Tibial artery (tissue), 4 donors: Measurements from ENCODE around the gene TTC28.

ENCODE experiments used
- DNase-seq, 2 donors: peaks; one replicate each; pipeline ENCODE4 v3.0.0-alpha.2; 2019
- H3K27ac ChIP-seq, 2 donors: fragments of 200-600 bp; sonication (generic) in 1 of 2; 1 replicate in 1 of 2; 2 replicates in 1 of 2; pipeline ENCODE4 v1.5.1; 2018 to 2019; ENCODE audit warnings: mild to moderate bottlenecking in 1 of 2
- H3K27me3 ChIP-seq, 2 donors: fragments of 200-600 bp; sonication (generic) in 1 of 2; one replicate each; pipeline versions ENCODE4 v1.5.1 to v1.6.0; 2016 to 2019
- H3K36me3 ChIP-seq, 3 donors: fragments of 200-600 bp; sonication (generic) in 2 of 3; one replicate each; pipeline ENCODE4 v1.5.1; 2016 to 2019; ENCODE audit warnings: mild to moderate bottlenecking in 2 of 3
- H3K4me1 ChIP-seq, 4 donors: fragments of 200-600 bp; sonication (generic) in 2 of 4; 1 replicate in 3 of 4; 2 replicates in 1 of 4; pipeline ENCODE4 v1.5.1; 2016 to 2019
- H3K4me3 ChIP-seq, 2 donors: fragments of 200-600 bp; sonication (generic) in 1 of 2; 1 replicate in 1 of 2; 2 replicates in 1 of 2; pipeline ENCODE4 v1.5.1; 2018 to 2019; ENCODE audit warnings: mild to moderate bottlenecking in 2 of 2
- H3K9me3 ChIP-seq, 3 donors: fragments of 200-600 bp; sonication (generic) in 1 of 3; one replicate each; pipeline ENCODE4 v1.5.1; 2016 to 2019
- intact Hi-C: fragments of 100-400 bp; cut with DNase I; formaldehyde crosslinking; loops from one replicate; pipeline ENCODE4 v1.15.0; 2023; ENCODE audit warnings: low total_unique reads
- TF ChIP-seq, protein P1 (sequence below), 2 experiments: fragments of 200-600 bp in 1 of 2; fragments of 450-650 bp in 1 of 2; IDR thresholded peaks; one replicate each; pipeline ENCODE4 v1.5.1; 2017 to 2019; ENCODE audit warnings: antibody characterized with exemption in 2 of 2, mild to moderate bottlenecking in 1 of 2, moderate library complexity in 1 of 2

TTC28 gene

DNA sequence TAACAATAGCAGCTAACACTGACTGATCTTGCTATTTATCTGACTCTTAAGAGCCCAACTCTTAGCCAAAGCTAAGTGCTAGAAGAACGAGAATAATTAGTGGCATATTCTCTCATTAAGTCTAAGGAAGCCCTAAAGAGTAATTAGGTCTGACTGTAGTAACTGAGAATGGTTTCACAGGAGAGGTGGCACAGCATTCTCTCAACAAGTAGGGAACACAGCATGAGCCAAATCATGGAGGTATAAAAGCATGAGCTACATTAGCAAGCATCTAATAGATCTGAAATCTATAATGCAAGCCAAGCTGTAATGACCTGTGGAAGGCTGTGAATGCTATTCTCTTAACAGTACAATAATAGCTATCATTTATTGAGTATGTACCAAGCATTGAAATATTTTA, 230.6 kb downstream of the TTC28 start:
- intact Hi-C loops = loop anchor here (10.0 kb wide), 1 partner anchor 394 kb away; no protein-coding TSS in a partner anchor
- DNase-seq = no peak

DNA sequence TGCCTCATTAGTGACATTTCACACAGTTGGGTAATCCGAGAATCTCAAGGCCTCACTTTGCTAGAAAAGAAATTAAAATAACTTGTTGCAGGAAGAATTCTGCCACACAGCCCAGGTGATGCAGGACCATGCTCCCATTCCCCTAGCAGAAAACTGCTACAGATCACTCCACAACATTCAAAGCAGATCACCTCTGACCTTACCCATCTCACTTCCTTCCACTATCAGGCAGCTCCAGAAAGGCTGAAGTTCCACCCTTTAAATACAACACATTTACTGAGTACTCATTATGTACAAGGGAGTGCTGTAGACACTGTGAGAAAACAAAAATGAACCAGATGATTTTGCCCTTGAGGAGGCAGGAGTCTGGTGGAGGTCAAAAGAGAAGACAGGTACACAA, 231.0 kb downstream of the TTC28 start:
- H3K9me3 ChIP-seq = no peaks in the 10 kb centered on the region
- intact Hi-C loops = loop anchor here (10.0 kb wide), 1 partner anchor 394 kb away; no protein-coding TSS in a partner anchor
- no peaks in the 10 kb centered on the region for H3K27me3 ChIP-seq
- no peak overlapping the region for H3K4me3 ChIP-seq
- H3K4me1 ChIP-seq = peaks cover 0 to 17% (median 2%) of the 10 kb centered on the region in 4 donors
- DNase-seq = no peak
- no peaks in the 10 kb centered on the region for H3K36me3 ChIP-seq
- TF ChIP-seq, protein P1, sequence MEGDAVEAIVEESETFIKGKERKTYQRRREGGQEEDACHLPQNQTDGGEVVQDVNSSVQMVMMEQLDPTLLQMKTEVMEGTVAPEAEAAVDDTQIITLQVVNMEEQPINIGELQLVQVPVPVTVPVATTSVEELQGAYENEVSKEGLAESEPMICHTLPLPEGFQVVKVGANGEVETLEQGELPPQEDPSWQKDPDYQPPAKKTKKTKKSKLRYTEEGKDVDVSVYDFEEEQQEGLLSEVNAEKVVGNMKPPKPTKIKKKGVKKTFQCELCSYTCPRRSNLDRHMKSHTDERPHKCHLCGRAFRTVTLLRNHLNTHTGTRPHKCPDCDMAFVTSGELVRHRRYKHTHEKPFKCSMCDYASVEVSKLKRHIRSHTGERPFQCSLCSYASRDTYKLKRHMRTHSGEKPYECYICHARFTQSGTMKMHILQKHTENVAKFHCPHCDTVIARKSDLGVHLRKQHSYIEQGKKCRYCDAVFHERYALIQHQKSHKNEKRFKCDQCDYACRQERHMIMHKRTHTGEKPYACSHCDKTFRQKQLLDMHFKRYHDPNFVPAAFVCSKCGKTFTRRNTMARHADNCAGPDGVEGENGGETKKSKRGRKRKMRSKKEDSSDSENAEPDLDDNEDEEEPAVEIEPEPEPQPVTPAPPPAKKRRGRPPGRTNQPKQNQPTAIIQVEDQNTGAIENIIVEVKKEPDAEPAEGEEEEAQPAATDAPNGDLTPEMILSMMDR (IDR thresholded peaks at IDR 0.05) = no peak
- H3K27ac ChIP-seq = no peak overlapping the region

More for the DNA sequence above, 230.6 kb downstream of the TTC28 start:
- H3K9me3 ChIP-seq = no peaks in the 10 kb centered on the region
- TF ChIP-seq, protein P1 (IDR thresholded peaks at IDR 0.05) = no peak
- H3K36me3 ChIP-seq = no peaks in the 10 kb centered on the region
- H3K4me3 ChIP-seq = no peak overlapping the region
- no peak overlapping the region for H3K27ac ChIP-seq
- H3K27me3 ChIP-seq = no peaks in the 10 kb centered on the region
- peaks cover 0 to 13% (median 2%) of the 10 kb centered on the region in 4 donors for H3K4me1 ChIP-seq

DNA sequence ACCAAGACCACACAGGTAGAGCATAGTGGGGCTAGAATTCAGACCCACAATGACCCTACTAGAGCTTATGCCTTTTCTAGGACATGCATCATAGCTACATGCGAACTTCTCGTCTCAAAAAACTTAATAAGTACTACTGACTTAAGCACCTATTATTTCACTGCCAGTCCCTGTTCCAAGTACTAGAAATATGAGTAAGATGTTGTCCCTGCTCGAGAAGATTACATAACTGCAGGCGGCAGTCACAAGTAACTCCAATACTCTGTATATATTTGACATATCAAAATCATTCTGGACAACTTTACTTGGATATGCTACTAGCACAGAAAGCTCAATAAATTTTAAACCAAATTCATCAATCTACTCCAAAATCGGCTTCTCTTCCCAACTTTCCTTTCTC, 235.0 kb downstream of the TTC28 start:
- Histone ChIP-seq H3K4me3 (no peak overlapping the region), H3K36me3 (no peaks in the 10 kb centered on the region), H3K4me1 (peaks cover 0 to 44% (median 16%) of the 10 kb centered on the region in 4 donors), H3K27ac (peak overlapping the region; percentile 4 to 25), H3K9me3 (no peaks in the 10 kb centered on the region), H3K27me3 (no peaks in the 10 kb centered on the region)
- TF ChIP-seq, protein P1 (IDR thresholded peaks at IDR 0.05) = no peak
- DNase-seq = no peak
- intact Hi-C loops = loop anchor here (10.0 kb wide), 1 partner anchor 390 kb away; no protein-coding TSS in a partner anchor

DNA sequence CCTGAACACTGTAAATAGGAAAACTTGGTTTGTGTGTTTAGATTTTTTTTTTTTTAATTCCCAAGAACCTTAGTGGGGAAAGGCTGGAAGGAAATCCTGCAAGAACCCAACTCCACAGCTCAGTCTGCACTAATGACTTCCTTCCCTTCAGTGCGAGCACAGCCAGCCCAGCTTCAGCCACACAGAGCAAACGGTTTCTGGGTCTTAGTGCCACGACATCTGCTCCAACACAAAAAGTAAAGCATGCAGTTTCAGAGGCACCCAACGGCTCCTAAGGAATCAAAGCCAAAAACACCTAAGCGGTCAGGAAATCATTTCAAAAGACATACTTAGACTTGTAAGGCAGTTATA, 236.1 kb downstream of the TTC28 start:
- intact Hi-C loops = loop anchor here (10.0 kb wide), 1 partner anchor 389 kb away; no protein-coding TSS in a partner anchor
- TF ChIP-seq, protein P1 (IDR thresholded peaks at IDR 0.05) = no peak
- no peaks in the 10 kb centered on the region for H3K9me3 ChIP-seq
- peak overlapping the region; percentile 60 to 64 for H3K4me3 ChIP-seq
- peak; percentile 81 to 82 for DNase-seq
- peaks cover 0 to 56% (median 20%) of the 10 kb centered on the region in 4 donors for H3K4me1 ChIP-seq
- no peaks in the 10 kb centered on the region for H3K36me3 ChIP-seq
- H3K27ac ChIP-seq = peak overlapping the region; percentile 80 to 86
- no peaks in the 10 kb centered on the region for H3K27me3 ChIP-seq

DNA sequence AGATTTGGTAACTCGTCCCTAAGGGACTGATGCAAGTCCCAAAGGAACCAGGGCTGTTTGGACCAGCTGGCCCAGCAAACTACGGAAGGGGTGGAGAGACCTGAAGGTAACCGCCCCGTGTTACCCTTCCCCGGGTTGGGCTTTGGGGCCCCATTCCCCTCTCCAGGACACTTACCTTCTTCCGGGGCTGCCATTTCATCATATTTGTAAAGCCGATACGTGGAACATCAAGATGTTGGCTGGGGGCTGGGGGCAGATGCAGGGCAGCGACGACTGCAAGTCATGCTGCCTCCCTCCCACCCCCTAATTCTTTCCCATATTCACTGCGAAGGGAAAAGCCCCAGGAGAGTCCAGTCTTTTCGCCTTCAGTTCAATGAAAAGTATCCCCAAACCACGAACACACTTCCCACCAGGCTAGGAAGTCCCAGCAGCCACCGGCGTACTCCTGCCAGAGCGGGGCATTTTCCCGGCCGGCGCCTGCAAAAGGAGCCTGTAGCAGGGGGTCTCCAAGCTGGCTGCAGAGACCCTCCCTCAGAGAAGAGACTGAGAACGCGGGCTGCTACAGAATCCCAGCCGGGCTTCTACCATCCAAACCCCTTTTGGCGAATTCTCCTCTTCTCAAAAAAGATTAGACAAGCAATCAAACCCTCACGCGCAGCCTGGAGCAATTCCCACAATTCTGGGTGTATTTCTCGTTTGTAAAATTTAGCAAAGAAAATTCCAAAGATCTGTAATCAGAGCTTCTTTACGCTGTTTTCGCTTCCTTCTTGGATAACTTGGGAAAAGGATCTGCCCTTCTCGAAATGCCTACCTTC, 236.7 kb downstream of the TTC28 start:
- Histone ChIP-seq H3K36me3 (no peaks in the 10 kb centered on the region), H3K27ac (peak overlapping the region; percentile 80 to 86), H3K4me3 (peak overlapping the region; percentile 60 to 64), H3K9me3 (no peaks in the 10 kb centered on the region), H3K27me3 (no peaks in the 10 kb centered on the region), H3K4me1 (peaks cover 0 to 62% (median 21%) of the 10 kb centered on the region in 4 donors)
- TF ChIP-seq, protein P1 (IDR thresholded peaks at IDR 0.05) = no peak
- DNase-seq = peak; percentile 42 to 83
- intact Hi-C loops = loop anchor here (10.0 kb wide), 1 partner anchor 388 kb away; no protein-coding TSS in a partner anchor
